Sigmoid colon (tissue), 4 donors: ENCODE data around the gene PRKAG2.

Source experiments
- EP300 ChIP-seq, 4 donors: sonication (generic); formaldehyde crosslinking; IDR thresholded peaks; one replicate each; pipeline ENCODE4 v1.6.1; 2017; ENCODE audit warnings: antibody characterized with exemption in 4 of 4
- POLR2A ChIP-seq, 2 donors: fragments of 450-650 bp; IDR thresholded peaks; one replicate each; pipeline ENCODE4 v1.6.1; 2016; ENCODE audit warnings: antibody characterized with exemption in 2 of 2, mild to moderate bottlenecking in 2 of 2, moderate library complexity in 2 of 2
- POLR2AphosphoS5 ChIP-seq, 4 donors: sonication (generic); formaldehyde crosslinking; IDR thresholded peaks; one replicate each; pipeline ENCODE4 v1.6.1; 2017; ENCODE audit warnings: antibody characterized with exemption in 4 of 4
- TF ChIP-seq, protein P1 (sequence below), 4 experiments: fragments of 450-650 bp in 3 of 4; fragments of 200-600 bp in 1 of 4; IDR thresholded peaks; one replicate each; pipeline ENCODE4 v1.5.1; 2016 to 2019; ENCODE audit warnings: antibody characterized with exemption in 4 of 4, mild to moderate bottlenecking in 3 of 4, moderate library complexity in 2 of 4

DNA sequence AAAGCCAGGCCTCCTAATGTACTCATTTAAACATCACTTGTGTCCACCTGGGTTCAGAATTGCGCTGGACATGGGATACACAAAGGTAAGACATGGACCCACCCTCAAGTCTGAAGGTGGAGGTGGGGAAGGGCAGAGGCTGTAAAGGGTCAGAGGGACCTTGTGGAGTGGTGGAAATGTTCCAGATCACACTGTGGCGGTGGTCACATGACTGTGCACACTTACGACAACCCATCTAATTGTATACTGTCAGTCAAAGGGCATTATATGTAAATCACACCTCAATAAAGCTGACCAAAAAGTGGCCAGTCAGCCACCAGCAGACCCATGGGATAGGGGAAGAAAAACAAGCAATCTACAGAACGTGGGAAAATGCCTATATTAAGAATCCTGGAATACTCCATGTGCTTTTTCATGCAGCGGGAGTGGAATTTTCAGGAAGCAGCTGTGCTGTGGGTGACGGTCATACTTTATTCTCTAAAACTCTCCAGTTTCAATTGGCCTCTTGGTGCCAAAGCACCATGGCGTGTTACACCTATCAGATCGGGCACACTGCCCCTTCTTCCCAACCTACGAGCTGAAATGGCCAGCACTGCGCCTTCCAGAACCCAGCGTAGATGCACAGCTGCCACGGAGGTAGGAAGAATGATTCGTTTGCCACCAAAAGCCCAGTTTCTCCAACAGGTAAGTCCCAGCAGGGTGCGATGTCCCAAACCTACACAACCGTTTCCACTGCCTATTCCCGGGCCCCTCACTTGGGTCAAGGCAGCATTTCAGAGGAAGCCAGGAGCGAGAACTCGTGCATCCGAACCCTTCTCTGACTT is 69.8 kb downstream of the PRKAG2 start:
- TF ChIP-seq POLR2A (IDR thresholded peaks at IDR 0.05) (no peak), POLR2AphosphoS5 (IDR thresholded peaks at IDR 0.05) (no peak), EP300 (IDR thresholded peaks at IDR 0.05) (no peak)
- TF ChIP-seq, protein P1, sequence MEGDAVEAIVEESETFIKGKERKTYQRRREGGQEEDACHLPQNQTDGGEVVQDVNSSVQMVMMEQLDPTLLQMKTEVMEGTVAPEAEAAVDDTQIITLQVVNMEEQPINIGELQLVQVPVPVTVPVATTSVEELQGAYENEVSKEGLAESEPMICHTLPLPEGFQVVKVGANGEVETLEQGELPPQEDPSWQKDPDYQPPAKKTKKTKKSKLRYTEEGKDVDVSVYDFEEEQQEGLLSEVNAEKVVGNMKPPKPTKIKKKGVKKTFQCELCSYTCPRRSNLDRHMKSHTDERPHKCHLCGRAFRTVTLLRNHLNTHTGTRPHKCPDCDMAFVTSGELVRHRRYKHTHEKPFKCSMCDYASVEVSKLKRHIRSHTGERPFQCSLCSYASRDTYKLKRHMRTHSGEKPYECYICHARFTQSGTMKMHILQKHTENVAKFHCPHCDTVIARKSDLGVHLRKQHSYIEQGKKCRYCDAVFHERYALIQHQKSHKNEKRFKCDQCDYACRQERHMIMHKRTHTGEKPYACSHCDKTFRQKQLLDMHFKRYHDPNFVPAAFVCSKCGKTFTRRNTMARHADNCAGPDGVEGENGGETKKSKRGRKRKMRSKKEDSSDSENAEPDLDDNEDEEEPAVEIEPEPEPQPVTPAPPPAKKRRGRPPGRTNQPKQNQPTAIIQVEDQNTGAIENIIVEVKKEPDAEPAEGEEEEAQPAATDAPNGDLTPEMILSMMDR (IDR thresholded peaks at IDR 0.05), result no peak
